Kidney epithelial cell (primary cell): Measurements from ENCODE around the gene FTO. TPM values are rescaled to one million over a fixed set of nuclear protein-coding genes. Genes with fewer than 3 reads are reported as not detected.

Experiments
- DNase-seq: peaks from one replicate; pipeline ENCODE4 v3.0.0-alpha.2; 2010; ENCODE audit warnings: low read depth
- H3K27me3 ChIP-seq: 2 replicates; pipeline ENCODE4 v1.6.0; 2011; ENCODE audit warnings: low read length; ENCODE audit not compliant: control insufficient read depth, insufficient read depth
- H3K36me3 ChIP-seq: 2 replicates; pipeline ENCODE4 v1.5.1; 2011; ENCODE audit warnings: low read length; ENCODE audit not compliant: control insufficient read depth, insufficient read depth
- H3K4me3 ChIP-seq: 2 replicates; pipeline ENCODE4 v1.5.1; 2011; ENCODE audit warnings: low read depth, mild to moderate bottlenecking, control low read depth, low read length
- total RNA-seq: library from RNA; depleted of rRNA; stranded (reverse); fragments of >200 nt; gene quantifications from 2 replicates; pipeline ENCODE4 v1.2.3, GENCODE V29; 2015
- TF ChIP-seq, protein P1 (sequence below): IDR thresholded peaks from 2 replicates; pipeline ENCODE4 v1.5.1; 2011; ENCODE audit warnings: mild to moderate bottlenecking, moderate library complexity, low read length, control low read depth, inconsistent platforms; ENCODE audit not compliant: insufficient read depth, poor library complexity, severe bottlenecking

FTO gene
- total RNA-seq, 1 donor from 2014 or later = 66.9 TPM

DNA sequence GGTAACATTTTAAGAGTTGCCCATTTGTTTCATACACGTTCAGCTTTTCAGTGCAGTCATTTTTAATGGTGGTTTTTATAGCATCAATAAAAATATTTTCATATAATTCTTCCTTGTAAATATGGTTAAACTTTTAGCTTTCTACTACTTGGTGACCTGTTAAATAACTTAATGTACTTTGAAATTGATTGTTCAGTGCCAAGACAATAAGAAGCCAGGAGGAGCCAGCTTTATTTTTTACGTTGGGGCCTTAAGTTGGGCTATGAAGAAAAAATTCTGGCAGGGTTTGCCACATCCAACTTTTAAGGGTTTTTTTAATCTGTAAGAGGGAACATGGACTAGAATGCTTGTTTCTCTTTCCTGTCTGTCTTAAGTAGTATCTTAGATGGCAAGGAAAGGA is 284.2 kb downstream of the FTO start:
- Histone ChIP-seq H3K4me3 (no peak overlapping the region), H3K36me3 (no peaks in the 10 kb centered on the region), H3K27me3 (no peaks in the 10 kb centered on the region)
- no peak for DNase-seq
- TF ChIP-seq, protein P1, sequence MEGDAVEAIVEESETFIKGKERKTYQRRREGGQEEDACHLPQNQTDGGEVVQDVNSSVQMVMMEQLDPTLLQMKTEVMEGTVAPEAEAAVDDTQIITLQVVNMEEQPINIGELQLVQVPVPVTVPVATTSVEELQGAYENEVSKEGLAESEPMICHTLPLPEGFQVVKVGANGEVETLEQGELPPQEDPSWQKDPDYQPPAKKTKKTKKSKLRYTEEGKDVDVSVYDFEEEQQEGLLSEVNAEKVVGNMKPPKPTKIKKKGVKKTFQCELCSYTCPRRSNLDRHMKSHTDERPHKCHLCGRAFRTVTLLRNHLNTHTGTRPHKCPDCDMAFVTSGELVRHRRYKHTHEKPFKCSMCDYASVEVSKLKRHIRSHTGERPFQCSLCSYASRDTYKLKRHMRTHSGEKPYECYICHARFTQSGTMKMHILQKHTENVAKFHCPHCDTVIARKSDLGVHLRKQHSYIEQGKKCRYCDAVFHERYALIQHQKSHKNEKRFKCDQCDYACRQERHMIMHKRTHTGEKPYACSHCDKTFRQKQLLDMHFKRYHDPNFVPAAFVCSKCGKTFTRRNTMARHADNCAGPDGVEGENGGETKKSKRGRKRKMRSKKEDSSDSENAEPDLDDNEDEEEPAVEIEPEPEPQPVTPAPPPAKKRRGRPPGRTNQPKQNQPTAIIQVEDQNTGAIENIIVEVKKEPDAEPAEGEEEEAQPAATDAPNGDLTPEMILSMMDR = no peak

- H3K4me3 ChIP-seq = no peak overlapping the region
- TF ChIP-seq, protein P1 = no peak
- no peaks in the 10 kb centered on the region for H3K27me3 ChIP-seq
- H3K36me3 ChIP-seq = no peaks in the 10 kb centered on the region
- no peak for DNase-seq
Observed at GRCh38 chr16:53989597-53989996, 285.6 kb downstream of the FTO start.

DNA sequence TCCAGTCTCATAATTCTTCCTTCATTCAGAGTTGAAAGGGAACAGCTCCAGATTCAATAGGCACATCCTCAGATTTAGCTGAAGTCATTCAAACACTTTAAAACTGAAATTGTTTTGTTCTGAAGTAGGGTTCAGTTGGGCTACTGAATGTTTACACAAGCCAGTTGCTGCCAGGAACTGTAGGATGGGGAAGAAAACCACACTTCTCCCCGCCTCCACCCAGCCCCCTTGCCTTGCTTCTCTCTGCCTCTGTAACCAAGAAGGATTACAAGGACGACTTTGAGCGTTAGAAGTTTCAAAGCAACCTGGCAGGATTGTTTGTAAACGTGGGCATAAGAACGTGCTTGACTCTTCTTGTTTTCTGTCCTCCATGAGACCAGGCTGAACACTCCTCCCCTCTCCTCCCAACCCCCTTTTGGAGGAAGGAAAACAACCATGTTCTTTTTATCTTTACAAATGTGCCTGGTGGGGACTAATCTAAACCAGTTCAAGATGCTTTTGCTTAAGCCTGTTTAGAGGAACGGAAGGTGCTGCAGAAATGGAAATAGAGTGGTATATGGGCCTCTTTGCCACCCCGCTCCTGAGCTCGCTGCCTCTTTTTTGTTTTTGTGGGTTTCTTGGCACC is 287.9 kb downstream of the FTO start:
- Histone ChIP-seq H3K36me3 (no peaks in the 10 kb centered on the region), H3K4me3 (no peak overlapping the region), H3K27me3 (no peaks in the 10 kb centered on the region)
- TF ChIP-seq, protein P1 = no peak
- DNase-seq = peak; percentile 18

DNA sequence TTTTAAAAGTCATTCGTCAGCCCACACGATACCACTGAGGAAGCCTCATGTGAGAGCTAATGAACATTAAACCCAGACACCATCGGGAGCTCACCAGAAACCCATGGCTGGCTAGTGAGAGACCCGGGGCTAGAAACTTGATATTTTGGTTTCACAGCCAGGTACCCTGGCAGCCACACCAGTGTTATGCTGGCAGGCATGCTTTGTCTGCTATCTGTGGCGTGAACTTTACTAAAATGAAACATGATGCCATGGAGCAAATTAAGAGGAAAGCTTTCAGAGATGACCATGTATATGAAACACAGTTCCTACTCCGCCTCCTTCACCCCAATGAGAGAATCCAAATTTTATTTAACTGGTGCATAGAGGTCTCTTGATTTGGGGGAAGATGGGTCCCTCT is 291.4 kb downstream of the FTO start:
- H3K36me3 ChIP-seq = no peaks in the 10 kb centered on the region
- DNase-seq = no peak
- H3K4me3 ChIP-seq = no peak overlapping the region
- TF ChIP-seq, protein P1 = no peak
- no peaks in the 10 kb centered on the region for H3K27me3 ChIP-seq

GRCh38 chr16:53996961-53997360 is 293.0 kb downstream of the FTO start:
- no peak overlapping the region for H3K4me3 ChIP-seq
- no peaks in the 10 kb centered on the region for H3K36me3 ChIP-seq
- no peak for DNase-seq
- TF ChIP-seq, protein P1 = no peak
- H3K27me3 ChIP-seq = no peaks in the 10 kb centered on the region
